ENCODE data around the gene RESP18.
"Not testable (repeated sequence)": the region's sequence is repeated elsewhere in the genome, so short reads cannot be mapped to it uniquely, and the experiment has no call there.

RESP18 gene

DNA sequence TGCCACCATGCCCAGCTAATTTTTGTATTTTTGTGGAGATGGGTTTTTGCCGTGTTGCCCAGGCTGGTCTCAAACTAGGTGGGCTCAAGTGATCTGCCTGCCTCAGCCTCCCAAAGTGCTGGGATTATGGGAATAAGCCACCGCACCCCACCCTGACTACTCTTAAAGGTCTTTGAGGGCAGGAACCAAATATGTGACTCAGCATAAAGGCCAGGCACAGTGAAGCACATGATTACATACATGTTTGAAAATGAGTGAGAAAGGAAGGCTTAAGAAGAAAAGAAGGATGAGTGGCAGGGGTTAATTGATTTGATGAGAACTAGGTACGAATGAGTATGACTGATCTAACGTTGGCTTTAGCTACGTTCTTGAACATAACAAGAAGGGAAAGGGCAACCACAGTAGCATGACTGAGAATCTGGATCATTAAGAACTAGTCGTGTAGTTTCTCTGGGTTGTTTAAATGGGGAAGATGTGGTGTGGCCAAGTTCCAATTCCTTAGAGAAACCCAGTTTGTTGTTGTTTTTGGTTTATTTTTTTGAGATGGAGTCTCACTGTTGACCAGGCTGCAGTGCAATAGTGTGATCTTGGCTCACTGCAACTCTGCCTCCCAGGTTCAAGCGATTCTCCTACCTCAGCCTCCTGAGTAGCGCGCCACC lies 6.8 kb downstream of the RESP18 start:
- DNase-seq (ENCODE audit: low read depth, low spot score): no peak

DNA sequence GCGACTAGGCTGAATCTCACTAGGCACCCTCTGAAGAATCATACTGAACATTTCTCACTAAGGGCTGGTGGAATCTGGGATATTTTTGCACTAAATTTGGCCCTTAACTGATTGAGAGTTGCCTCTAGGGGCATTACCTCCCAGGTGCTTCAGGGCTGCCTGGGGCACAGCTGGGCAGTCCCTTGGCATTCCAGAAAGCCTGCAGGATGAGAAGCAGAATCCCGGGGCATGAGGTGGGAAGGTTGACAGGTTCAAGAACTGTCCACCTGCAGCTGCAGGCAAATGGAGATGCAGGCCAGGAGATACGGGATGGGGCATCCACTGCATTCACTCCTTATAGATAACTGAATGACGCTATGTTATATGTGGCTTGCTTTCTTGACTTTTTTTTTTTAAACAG lies 7.4 kb downstream of the RESP18 start:
- no peak for DNase-seq (ENCODE audit: low read depth, low spot score)

DNA sequence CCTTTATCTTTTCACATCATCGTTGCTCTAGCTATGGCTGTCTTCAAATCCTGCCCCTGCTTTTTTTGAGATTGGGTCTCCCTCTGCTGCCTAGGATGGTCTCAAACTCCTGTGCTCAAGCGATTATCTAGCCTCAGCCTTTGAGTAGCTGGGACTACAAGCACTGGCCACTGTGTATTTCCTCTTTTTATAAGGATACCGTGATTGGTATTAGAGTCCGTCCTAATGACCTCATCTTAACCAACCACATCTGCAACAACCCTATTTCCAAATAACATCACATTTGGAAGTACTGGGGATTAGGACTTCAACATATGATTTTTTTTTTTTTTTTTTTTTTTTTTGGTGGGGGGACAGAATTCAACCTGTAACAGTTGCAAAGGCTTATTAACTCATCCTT lies 9.1 kb downstream of the RESP18 start:
- no peak for DNase-seq (ENCODE audit: low read depth, low spot score)

DNA sequence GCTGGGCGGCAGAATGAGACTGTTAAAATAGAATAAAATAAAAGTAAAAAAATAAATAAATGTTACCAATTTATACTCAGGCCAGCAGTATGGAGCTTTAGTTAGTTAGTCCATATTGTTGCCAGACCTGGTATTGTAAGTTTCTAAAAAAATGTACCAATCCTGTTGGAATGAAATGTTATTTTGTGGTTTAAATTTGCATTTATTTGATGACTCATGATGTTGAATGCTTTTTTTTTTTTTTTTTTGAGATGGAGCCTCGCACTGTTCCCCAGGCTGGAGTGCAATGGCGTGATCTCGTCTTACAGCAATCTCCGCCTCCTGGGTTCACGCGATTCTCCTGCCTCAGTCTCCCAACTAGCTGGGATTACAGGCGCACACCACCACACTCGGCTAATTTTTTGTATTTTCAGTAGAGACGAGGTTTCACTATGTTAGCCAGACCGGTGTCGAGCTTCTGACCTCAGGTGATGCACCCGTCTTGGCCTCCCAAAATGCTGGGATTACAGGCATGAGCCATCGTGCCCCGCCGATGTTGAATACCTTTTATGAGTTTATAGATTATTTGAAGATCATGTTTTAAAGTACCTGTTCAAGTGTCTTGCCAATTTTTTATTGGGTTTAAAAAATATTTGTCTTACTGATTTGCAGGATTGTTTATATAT lies 17.6 kb downstream of the RESP18 start:
- DNase-seq (ENCODE audit: low read depth, low spot score): no peak

DNA sequence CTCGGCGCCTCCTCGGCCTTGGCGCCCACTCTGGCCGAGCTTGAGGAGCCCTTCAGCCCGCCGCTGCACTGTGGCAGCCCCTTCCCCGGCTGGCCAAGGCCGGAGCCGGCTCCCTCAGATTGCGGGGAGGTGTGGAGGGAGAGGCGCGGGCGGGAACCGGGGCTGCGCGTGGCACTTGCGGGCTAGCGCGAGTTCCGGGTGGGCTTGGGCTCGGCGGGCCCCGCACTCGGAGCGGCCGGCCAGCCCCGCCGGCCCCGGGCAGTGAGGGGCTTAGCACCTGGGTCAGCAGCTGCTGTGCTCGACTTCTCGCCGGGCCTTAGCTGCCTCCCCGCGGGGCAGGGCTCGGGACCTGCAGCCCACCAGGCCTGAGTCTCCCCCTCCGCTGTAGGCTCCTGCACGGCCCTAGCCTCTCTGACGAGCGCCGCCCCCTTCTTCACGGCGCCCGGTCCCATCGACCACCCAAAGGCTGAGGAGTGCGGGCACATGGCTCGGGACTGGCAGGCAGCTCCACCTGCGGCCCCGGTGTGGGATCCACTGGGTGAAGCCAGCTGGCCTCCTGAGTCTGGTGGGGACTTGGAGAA lies 19.8 kb downstream of the RESP18 start:
- DNase-seq (ENCODE audit: low read depth, low spot score): not testable (repeated sequence)

DNA sequence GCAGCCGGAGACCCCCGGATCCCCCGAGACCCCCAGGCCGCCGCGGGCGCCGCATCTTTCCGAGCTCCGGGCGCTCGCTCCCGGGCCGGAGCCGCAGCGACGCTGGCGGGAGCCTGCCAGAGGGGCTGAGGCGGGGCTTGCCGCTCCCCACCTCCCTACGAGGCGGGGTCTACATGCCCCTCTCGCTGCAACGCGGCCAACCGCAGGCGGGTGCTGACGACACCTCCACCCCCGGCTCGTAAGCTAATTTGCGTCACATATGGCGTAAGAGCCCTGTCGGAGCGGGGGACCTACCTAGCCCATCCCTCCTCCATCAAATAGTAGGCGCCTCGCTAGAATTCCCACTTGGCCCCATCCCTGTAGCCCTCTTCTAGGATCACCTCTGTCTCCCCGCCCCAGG lies 23.3 kb downstream of the RESP18 start, which contains the start of gene PTPRN:
Gene PTPRN, minus strand, starts transcription at position 124 of the 400 bp plus-strand sequence. Its CDS starts 69 bp downstream, at position 55.
- DNase-seq (ENCODE audit: low read depth, low spot score): no peak

- DNase-seq (ENCODE audit: low read depth, low spot score): peak; percentile 29
Measured at GRCh38 chr2:219308142-219309101, 24.1 kb downstream of the RESP18 start.

DNA sequence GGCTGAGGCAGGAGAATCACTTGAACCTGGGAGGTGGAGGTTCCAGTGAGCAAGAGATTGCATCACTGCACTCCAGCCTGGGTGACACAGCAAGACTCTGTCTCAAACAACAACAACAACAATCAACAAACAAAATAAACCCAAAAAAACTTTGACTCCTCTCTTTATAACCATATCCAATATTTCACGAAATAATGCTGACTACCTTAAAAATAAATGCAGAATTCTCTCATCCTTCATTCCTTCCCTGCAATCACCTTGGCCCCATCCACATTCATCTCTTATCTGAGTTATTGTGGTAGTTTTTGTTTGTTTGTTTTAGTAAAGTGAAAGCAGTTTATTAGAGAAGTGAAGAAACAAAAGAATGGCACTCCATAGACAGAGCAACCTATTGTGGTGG lies 26.5 kb downstream of the RESP18 start:
- no peak for DNase-seq (ENCODE audit: low read depth, low spot score)

- DNase-seq (ENCODE audit: low read depth, low spot score): no peak
Measured at GRCh38 chr2:219304223-219304622, 28.3 kb downstream of the RESP18 start.

GRCh38 chr2:219302412-219302968 lies 30.1 kb downstream of the RESP18 start:
- DNase-seq (ENCODE audit: low read depth, low spot score): no peak

- no peak for DNase-seq (ENCODE audit: low read depth, low spot score)
Measured at GRCh38 chr2:219300022-219300421, 32.5 kb downstream of the RESP18 start.

DNA sequence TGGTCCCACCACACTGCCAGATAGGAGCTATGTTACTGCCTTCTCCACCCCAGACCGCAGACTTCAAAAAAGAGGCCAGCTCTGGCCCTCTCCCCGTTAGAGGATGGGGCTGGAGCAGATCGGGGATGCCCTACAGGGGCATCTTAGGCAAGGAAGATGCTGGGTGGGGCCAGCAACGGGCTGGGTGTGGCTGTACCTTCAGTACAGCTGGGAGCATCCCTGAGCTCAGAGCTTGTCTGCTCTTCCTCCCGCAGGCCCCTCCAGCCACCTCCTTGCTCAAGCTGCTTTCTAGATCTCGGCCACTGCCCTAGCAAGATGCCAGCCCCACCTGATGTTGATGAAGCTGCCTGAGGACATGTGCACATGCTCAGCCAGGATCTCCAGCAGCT lies 33.2 kb downstream of the RESP18 start:
- DNase-seq (ENCODE audit: low read depth, low spot score): no peak

GRCh38 chr2:219298759-219299371 lies 33.7 kb downstream of the RESP18 start:
- peak; percentile 73 for DNase-seq (ENCODE audit: low read depth, low spot score)

- DNase-seq (ENCODE audit: low read depth, low spot score): no peak
Measured at GRCh38 chr2:219297766-219298456, 34.6 kb downstream of the RESP18 start.

DNA sequence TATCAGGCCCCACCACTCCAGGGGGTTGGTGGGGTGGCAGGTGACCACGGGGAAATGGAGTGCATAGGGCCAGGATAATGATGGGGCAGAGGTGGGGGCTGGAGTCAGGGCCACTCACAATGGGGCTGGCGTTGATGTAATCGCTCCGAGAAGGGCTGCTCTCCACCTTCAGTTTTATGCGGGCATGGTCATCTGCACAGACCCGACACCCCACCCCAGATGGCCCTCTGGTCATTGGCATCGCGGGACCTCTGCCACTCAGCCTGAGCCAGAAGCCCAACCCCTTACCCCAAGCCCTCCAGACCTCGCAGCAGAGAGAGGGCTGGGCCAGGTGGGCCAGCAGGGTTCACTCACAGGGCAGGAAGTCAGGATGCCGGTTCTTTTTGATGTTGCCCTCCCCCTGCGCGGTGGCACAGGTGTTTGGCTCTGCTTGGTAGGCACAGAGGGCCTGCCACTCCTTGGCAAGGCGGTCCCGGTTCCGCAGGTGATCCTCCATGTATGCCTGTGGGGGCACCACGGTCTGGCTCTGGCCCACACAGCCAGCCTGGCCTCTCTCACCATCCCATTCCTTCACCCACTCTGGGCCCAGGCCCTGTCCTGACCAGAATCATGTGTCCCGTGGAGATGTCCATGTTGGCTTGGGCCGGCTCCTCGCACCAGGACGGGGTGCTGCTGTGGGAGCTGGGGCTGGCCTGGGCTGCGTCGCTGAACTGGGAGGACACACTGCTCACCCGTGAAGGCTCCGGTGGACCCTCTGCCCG lies 35.7 kb downstream of the RESP18 start:
- DNase-seq (ENCODE audit: low read depth, low spot score): no peak

GRCh38 chr2:219296142-219296541 lies 36.4 kb downstream of the RESP18 start:
- no peak for DNase-seq (ENCODE audit: low read depth, low spot score)

GRCh38 chr2:219294356-219295351 lies 37.9 kb downstream of the RESP18 start:
- peak; percentile 79 for DNase-seq (ENCODE audit: low read depth, low spot score)

DNA sequence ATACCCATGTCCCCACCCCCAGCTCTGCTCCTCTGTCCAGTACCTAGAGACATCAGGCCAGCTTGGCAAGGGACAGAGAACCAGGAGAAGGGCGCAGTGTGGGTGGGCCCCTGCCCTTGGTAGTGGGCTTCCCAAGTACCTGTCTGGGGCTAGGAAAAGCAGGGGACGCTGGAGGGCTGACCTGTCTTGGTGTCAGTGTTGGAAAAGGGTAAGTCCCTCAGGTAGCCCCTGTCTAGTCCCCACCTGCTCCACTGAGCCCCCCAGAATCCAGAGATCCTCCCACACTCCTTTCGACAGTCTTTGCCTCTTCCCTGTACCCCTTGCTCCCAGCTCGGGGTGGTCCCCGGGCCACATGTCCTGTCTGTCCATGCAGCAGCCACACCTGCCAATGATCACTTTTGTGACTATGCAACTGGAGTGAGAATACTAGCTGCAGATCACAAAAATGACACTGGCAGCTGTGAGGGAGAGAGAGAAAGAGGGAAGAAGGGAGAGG lies 38.8 kb downstream of the RESP18 start:
- DNase-seq (ENCODE audit: low read depth, low spot score): no peak

Measured in activated CD4-positive, CD25-positive, alpha-beta regulatory T cell treated with anti-CD3 and anti-CD28 coated beads, Interleukin-2, amount 50 U/mL, for 16 hours (primary cell).